Stomach (tissue), 9 donors: ENCODE results near the gene CEP295NL. TPM values are rescaled to one million over a fixed set of nuclear protein-coding genes. Genes with fewer than 3 reads are reported as not detected.

Source experiments
- DNase-seq, 2 donors: peaks; one replicate each; pipeline versions ENCODE4 v3.0.0 to v3.0.0-alpha.2; 2013 to 2019
- H3K27ac ChIP-seq, 5 donors: fragments of 200-600 bp in 4 of 5; sonication (generic) in 4 of 5; one replicate each; pipeline ENCODE4 v1.5.1; 2013 to 2019; ENCODE audit warnings: mild to moderate bottlenecking in 1 of 5, moderate library complexity in 1 of 5
- H3K27me3 ChIP-seq, 3 donors: fragments of 200-600 bp; sonication (generic); one replicate each; pipeline ENCODE4 v1.5.1; 2017 to 2019; ENCODE audit warnings: mixed run types in 1 of 3
- H3K36me3 ChIP-seq, 4 donors: fragments of 200-600 bp; sonication (generic); 1 replicate in 3 of 4; 2 replicates in 1 of 4; pipeline ENCODE4 v1.5.1; 2016 to 2019
- H3K4me1 ChIP-seq, 4 donors: fragments of 200-600 bp; sonication (generic); one replicate each; pipeline ENCODE4 v1.5.1; 2016 to 2019
- H3K4me3 ChIP-seq, 4 donors: fragments of 200-600 bp; sonication (generic) in 3 of 4; one replicate each; pipeline ENCODE4 v1.5.1; 2016 to 2019; ENCODE audit warnings: mild to moderate bottlenecking in 1 of 4
- H3K9me3 ChIP-seq, 4 donors: fragments of 200-600 bp; sonication (generic); one replicate each; pipeline ENCODE4 v1.5.1; 2016 to 2019
- CTCF ChIP-seq, 7 experiments: fragments of 450-650 bp in 4 of 7; fragments of 200-600 bp in 3 of 7; sonication (generic) in 3 of 7; IDR thresholded peaks; one replicate each; pipeline ENCODE4 v1.5.1; 2016 to 2019; ENCODE audit warnings: antibody characterized with exemption in 7 of 7, control low read depth in 2 of 7, mild to moderate bottlenecking in 1 of 7
- EP300 ChIP-seq: sonication (generic); formaldehyde crosslinking; IDR thresholded peaks from one replicate; pipeline ENCODE4 v1.6.1; 2017; ENCODE audit warnings: antibody characterized with exemption
- POLR2A ChIP-seq, 4 donors: fragments of 450-650 bp; IDR thresholded peaks; one replicate each; pipeline ENCODE4 v1.6.1; 2016; ENCODE audit warnings: antibody characterized with exemption in 4 of 4, control low read depth in 2 of 4, mild to moderate bottlenecking in 1 of 4, moderate library complexity in 1 of 4
- POLR2AphosphoS5 ChIP-seq, 3 donors: sonication (generic); formaldehyde crosslinking; IDR thresholded peaks; one replicate each; pipeline ENCODE4 v1.6.1; 2016; ENCODE audit warnings: antibody characterized with exemption in 3 of 3
- WGBS, 5 donors: extraction: QIAGEN DNeasy Blood & Tissue Kit in 3 of 5; methylation state at CpG; one replicate each; pipeline versions ENCODE4 v1.1.5 to v1.1.7; 2013 to 2018; 5-methylcytosine and 5-hydroxymethylcytosine counted together
- intact Hi-C: fragments of 100-400 bp; cut with DNase I; formaldehyde crosslinking; loops from one replicate; pipeline ENCODE4 v1.15.1; 2023; ENCODE audit warnings: low total_unique reads
- polyA plus RNA-seq, 3 donors: library from polyadenylated mRNA; stranded (reverse); fragments of 200-250 nt; gene quantifications; one replicate each; pipeline ENCODE4 v1.2.3, GENCODE V29; 2013
- total RNA-seq, 5 donors: library from RNA; depleted of rRNA; stranded (reverse); fragments of >200 nt; gene quantifications; one replicate each; pipeline versions ENCODE4 v1.1.0 to v1.2.3, GENCODE V29; 2014 to 2016
- donor health status: healthy with polysubstance abuse.
- donor health status: Bipolar disorder and iron deficiency.
- donor health status: healthy.

The CEP295NL gene
- total and polyA plus RNA-seq, 8 donors = 0.31 to 23.9 (median 5.8) TPM; not detected in 1

DNA sequence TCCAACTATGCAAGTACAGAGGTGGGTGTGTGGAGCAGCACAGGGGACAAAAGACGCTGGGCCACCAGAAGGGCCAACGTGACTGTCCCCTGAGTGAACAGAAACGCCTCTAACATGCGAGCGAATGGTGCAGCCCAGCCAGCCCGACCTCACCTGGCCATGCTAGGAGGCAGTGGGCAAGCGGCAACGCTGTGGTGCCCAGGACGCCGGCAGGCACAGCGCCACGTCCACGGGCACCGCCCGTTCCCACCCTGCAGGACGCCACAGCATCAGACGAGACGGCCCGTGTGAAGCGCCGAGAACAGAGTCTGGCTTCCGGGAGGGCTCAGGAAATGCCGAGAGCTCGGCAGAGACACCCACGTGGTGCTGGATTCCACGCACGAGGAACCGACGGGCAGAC lies 2.2 kb downstream of the CEP295NL start:
- peaks cover 11 to 80% (median 60%) of the 10 kb centered on the region in 4 donors for H3K4me1 ChIP-seq
- no peak overlapping the region for H3K27ac ChIP-seq
- no peak for TF ChIP-seq EP300
- no peak for TF ChIP-seq POLR2AphosphoS5 (IDR thresholded peaks at IDR 0.05)
- TF ChIP-seq POLR2A (IDR thresholded peaks at IDR 0.05) = no peak
- TF ChIP-seq CTCF (IDR thresholded peaks at IDR 0.05) = no peak

GRCh38 chr17:78899361-78900260 lies 3.4 kb downstream of the CEP295NL start:
- DNase-seq = no peak
- H3K27ac ChIP-seq = no peak overlapping the region

More for the DNA sequence above, 2.2 kb downstream of the CEP295NL start:
- Histone ChIP-seq H3K4me3 (no peak overlapping the region), H3K36me3 (peaks cover 3 to 40% (median 11%) of the 10 kb centered on the region in 4 donors), H3K27me3 (no peaks in the 10 kb centered on the region), H3K9me3 (no peaks in the 10 kb centered on the region)
- intact Hi-C loops = no loop called here
- 87 to 91% (median 89%) methylated on average over 29 of the region's 29 CpGs for WGBS, 5 donors
- no peak for DNase-seq

DNA sequence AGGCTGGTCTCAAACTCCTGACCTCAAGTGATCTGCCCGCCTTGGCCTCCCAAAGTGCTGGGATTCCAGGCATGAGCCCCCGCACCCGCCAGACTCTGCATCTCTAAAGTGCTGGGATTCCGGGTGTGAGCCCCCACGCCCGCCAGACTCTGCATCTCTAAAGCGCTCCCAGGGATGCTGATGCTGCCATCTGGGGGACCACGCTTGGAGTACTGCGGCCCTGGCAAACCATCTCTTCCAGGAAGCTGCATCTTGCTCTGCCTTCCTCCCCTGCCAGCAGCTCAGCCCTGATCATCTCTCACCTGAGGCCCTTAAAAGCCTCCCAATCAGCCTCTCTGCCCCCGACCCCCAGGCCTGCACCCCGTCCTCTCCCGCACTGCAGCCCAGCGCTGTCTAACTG lies 4.1 kb downstream of the CEP295NL start:
- H3K4me1 ChIP-seq = peaks cover 15 to 81% (median 53%) of the 10 kb centered on the region in 4 donors

More at GRCh38 chr17:78899361-78900260, 3.4 kb downstream of the CEP295NL start:
- intact Hi-C loops = no loop called here
- no peak overlapping the region for H3K4me3 ChIP-seq
- WGBS, 5 donors = 56 to 65% (median 58%) methylated on average over 13 to 18 of the region's 18 CpGs
- TF ChIP-seq POLR2AphosphoS5 (IDR thresholded peaks at IDR 0.05) = no peak
- TF ChIP-seq EP300 = no peak
- TF ChIP-seq CTCF (IDR thresholded peaks at IDR 0.05) = no peak
- no peak for TF ChIP-seq POLR2A (IDR thresholded peaks at IDR 0.05)
- H3K4me1 ChIP-seq = peaks cover 15 to 81% (median 56%) of the 10 kb centered on the region in 4 donors
- H3K36me3 ChIP-seq = peaks cover 3 to 40% (median 11%) of the 10 kb centered on the region in 4 donors
- H3K27me3 ChIP-seq = no peaks in the 10 kb centered on the region
- H3K9me3 ChIP-seq = no peaks in the 10 kb centered on the region

More for the DNA sequence above, 4.1 kb downstream of the CEP295NL start:
- WGBS, 5 donors = 89 to 94% (median 91%) methylated on average over 13 of the region's 13 CpGs
- intact Hi-C loops = no loop called here
- Histone ChIP-seq H3K27me3 (no peaks in the 10 kb centered on the region), H3K36me3 (peaks cover 3 to 35% (median 11%) of the 10 kb centered on the region in 4 donors), H3K4me3 (no peak overlapping the region), H3K27ac (no peak overlapping the region), H3K9me3 (no peaks in the 10 kb centered on the region)
- TF ChIP-seq POLR2A (IDR thresholded peaks at IDR 0.05) (no peak), EP300 (no peak), CTCF (IDR thresholded peaks at IDR 0.05) (no peak), POLR2AphosphoS5 (IDR thresholded peaks at IDR 0.05) (no peak)
- no peak for DNase-seq
